T-helper 22 cell (primary cell): ENCODE data around the gene ARHGEF40.
A peak's percentile ranks its signal among the peaks of the same experiment; 100 is the strongest.
"Not testable (repeated sequence)": the region's sequence is repeated elsewhere in the genome, so short reads cannot be mapped to it uniquely, and the experiment has no call there.

Experiments
- DNase-seq: peaks from one replicate; pipeline ENCODE4 v3.0.0-alpha.2; 2020; ENCODE audit warnings: low read depth

ARHGEF40 gene

GRCh38 chr14:21039585-21040369 lies 30.3 kb upstream of the ARHGEF40 start:
- no peak for DNase-seq

- DNase-seq: no peak
These were observed 29.7 kb upstream of the ARHGEF40 start for GRCh38 chr14:21040370-21040925.

GRCh38 chr14:21040941-21041340 lies 29.2 kb upstream of the ARHGEF40 start:
- DNase-seq: not testable (repeated sequence)

- DNase-seq: no peak
These were observed 28.2 kb upstream of the ARHGEF40 start, which contains the start of gene RNASE7 for GRCh38 chr14:21041676-21042433. TSS of gene RNASE7 (plus strand) at chr14:21042362. CDS start at chr14:21042993, 631 bp downstream.

GRCh38 chr14:21042918-21043317 lies 27.2 kb upstream of the ARHGEF40 start:
- DNase-seq: no peak

GRCh38 chr14:21043387-21043973 lies 26.6 kb upstream of the ARHGEF40 start:
- no peak for DNase-seq

- DNase-seq: peak; percentile 9
These were observed 26.0 kb upstream of the ARHGEF40 start for GRCh38 chr14:21043974-21044618.

- DNase-seq: no peak
These were observed 22.7 kb upstream of the ARHGEF40 start for GRCh38 chr14:21047378-21047781.

GRCh38 chr14:21048638-21049037 lies 21.5 kb upstream of the ARHGEF40 start:
- no peak for DNase-seq

GRCh38 chr14:21049271-21049673 lies 20.8 kb upstream of the ARHGEF40 start:
- DNase-seq: no peak

- no peak for DNase-seq
These were observed 19.5 kb upstream of the ARHGEF40 start for GRCh38 chr14:21050597-21050996.

- DNase-seq: no peak
These were observed 16.7 kb upstream of the ARHGEF40 start for GRCh38 chr14:21053184-21054122.

GRCh38 chr14:21054123-21054767 lies 15.9 kb upstream of the ARHGEF40 start:
- no peak for DNase-seq

GRCh38 chr14:21054768-21055145 lies 15.3 kb upstream of the ARHGEF40 start:
- no peak for DNase-seq

GRCh38 chr14:21055432-21056117 lies 14.5 kb upstream of the ARHGEF40 start:
- DNase-seq: no peak

GRCh38 chr14:21056520-21057163 lies 13.5 kb upstream of the ARHGEF40 start:
- no peak for DNase-seq

- DNase-seq: no peak
These were observed 12.1 kb upstream of the ARHGEF40 start, which contains the start of gene RNASE8 for GRCh38 chr14:21057803-21058675. TSS of gene RNASE8 (plus strand) at chr14:21057822. CDS start at chr14:21057893, 71 bp downstream.

- no peak for DNase-seq
These were observed 11.2 kb upstream of the ARHGEF40 start for GRCh38 chr14:21058903-21059302.
